Neuronal stem cell (in vitro differentiated cells): Measurements from ENCODE around the gene APOA1.
A peak's percentile ranks its signal among the peaks of the same experiment; 100 is the strongest.

Experiments used
- DNase-seq: peaks from one replicate; pipeline ENCODE4 v3.0.0-alpha.2; 2013; ENCODE audit warnings: low spot score
- H2AFZ ChIP-seq: one replicate; pipeline ENCODE4 v1.6.1; 2013; ENCODE audit warnings: mild to moderate bottlenecking, low read length, inconsistent platforms
- H2AK5ac ChIP-seq: 2 replicates; pipeline ENCODE4 v1.6.1; 2013; ENCODE audit warnings: low read depth, mild to moderate bottlenecking, inconsistent platforms, low read length, moderate library complexity, mixed read lengths
- H2BK120ac ChIP-seq: 2 replicates; pipeline ENCODE4 v1.6.1; 2013; ENCODE audit warnings: low read depth, mild to moderate bottlenecking, inconsistent platforms, low read length, moderate library complexity, mixed read lengths
- H2BK12ac ChIP-seq: one replicate; pipeline ENCODE4 v1.6.1; 2013; ENCODE audit warnings: low read length, inconsistent platforms
- H2BK15ac ChIP-seq: 2 replicates; pipeline ENCODE4 v1.6.1; 2013; ENCODE audit warnings: mild to moderate bottlenecking, low read length, inconsistent platforms, mixed read lengths
- H2BK5ac ChIP-seq: one replicate; pipeline ENCODE4 v1.6.1; 2013; ENCODE audit warnings: inconsistent platforms, mild to moderate bottlenecking, low read length, moderate library complexity
- H3K14ac ChIP-seq: one replicate; pipeline ENCODE4 v1.6.1; 2013; ENCODE audit warnings: low read length, inconsistent platforms
- H3K18ac ChIP-seq: 2 replicates; pipeline ENCODE4 v1.6.1; 2013; ENCODE audit warnings: low read length, inconsistent platforms
- H3K23ac ChIP-seq: 2 replicates; pipeline ENCODE4 v1.6.1; 2013; ENCODE audit warnings: low read depth, mild to moderate bottlenecking, mixed read lengths, low read length, inconsistent platforms; ENCODE audit not compliant: poor library complexity
- H3K27ac ChIP-seq: replicated peaks from 3 replicates; pipeline ENCODE4 v1.5.1; 2013; ENCODE audit warnings: low read length, inconsistent platforms
- H3K27me3 ChIP-seq, 3 experiments: 2 replicates each; pipeline ENCODE4 v1.6.1; 2013; ENCODE audit warnings: low read length in 3 of 3, mild to moderate bottlenecking in 2 of 3, inconsistent platforms in 1 of 3, low read depth in 1 of 3, mixed read lengths in 1 of 3, moderate library complexity in 1 of 3; ENCODE audit not compliant: control insufficient read depth in 3 of 3, insufficient read depth in 3 of 3
- H3K36me3 ChIP-seq, 2 donors: replicated peaks in 1 of 2; 2 replicates each; pipeline ENCODE4 v1.6.1; 2013; ENCODE audit warnings: low read length in 2 of 2; ENCODE audit not compliant: control insufficient read depth in 2 of 2, insufficient read depth in 2 of 2
- H3K4ac ChIP-seq: 2 replicates; pipeline ENCODE4 v1.6.1; 2013; ENCODE audit warnings: inconsistent platforms, mild to moderate bottlenecking, low read length, moderate library complexity
- H3K4me1 ChIP-seq, 2 donors: 1 replicate in 1 of 2; 2 replicates in 1 of 2; pipeline ENCODE4 v1.6.1; 2013; ENCODE audit warnings: low read length in 2 of 2, low read depth in 1 of 2; ENCODE audit not compliant: control insufficient read depth in 2 of 2, insufficient read depth in 1 of 2
- H3K4me2 ChIP-seq: one replicate; pipeline ENCODE4 v1.6.1; 2013; ENCODE audit warnings: mild to moderate bottlenecking, low read length, inconsistent platforms; ENCODE audit not compliant: insufficient read depth, poor library complexity, severe bottlenecking
- H3K4me3 ChIP-seq, 2 donors: 2 replicates each; pipeline ENCODE4 v1.5.1; 2013; ENCODE audit warnings: low read length in 2 of 2, mild to moderate bottlenecking in 2 of 2, inconsistent platforms in 1 of 2, moderate library complexity in 1 of 2
- H3K79me1 ChIP-seq: one replicate; pipeline ENCODE4 v1.6.1; 2013; ENCODE audit warnings: low read depth, mild to moderate bottlenecking, inconsistent platforms, low read length, moderate library complexity
- H3K9ac ChIP-seq: one replicate; pipeline ENCODE4 v1.6.1; 2013; ENCODE audit warnings: mild to moderate bottlenecking, low read depth, low read length, inconsistent platforms; ENCODE audit not compliant: poor library complexity
- H3K9me3 ChIP-seq, 2 donors: replicated peaks in 1 of 2; 2 replicates each; pipeline versions ENCODE3 to v1.6.1; 2013; ENCODE audit warnings: low read length in 2 of 2, mild to moderate bottlenecking in 2 of 2, inconsistent platforms in 1 of 2, low read depth in 1 of 2, mixed read lengths in 1 of 2, moderate library complexity in 1 of 2; ENCODE audit not compliant: control insufficient read depth in 2 of 2, insufficient read depth in 1 of 2
- H4K8ac ChIP-seq: one replicate; pipeline ENCODE4 v1.6.1; 2013; ENCODE audit warnings: low read depth, mild to moderate bottlenecking, inconsistent platforms, low read length, moderate library complexity
- H4K91ac ChIP-seq: one replicate; pipeline ENCODE4 v1.6.1; 2013; ENCODE audit warnings: low read length, low read depth, mild to moderate bottlenecking, inconsistent platforms; ENCODE audit not compliant: poor library complexity
- WGBS, 2 donors: extraction: QIAGEN DNeasy Blood & Tissue Kit; methylation state at CpG; one replicate each; pipeline ENCODE4 v1.1.7; 2013; ENCODE audit warnings: missing lambda C conversion rate in 2 of 2, mixed read lengths in 1 of 2; ENCODE audit not compliant: insufficient read length in 2 of 2, insufficient replicate concordance in 1 of 2; ENCODE audit errors: extremely low coverage in 2 of 2; 5-methylcytosine and 5-hydroxymethylcytosine counted together

The APOA1 gene

DNA sequence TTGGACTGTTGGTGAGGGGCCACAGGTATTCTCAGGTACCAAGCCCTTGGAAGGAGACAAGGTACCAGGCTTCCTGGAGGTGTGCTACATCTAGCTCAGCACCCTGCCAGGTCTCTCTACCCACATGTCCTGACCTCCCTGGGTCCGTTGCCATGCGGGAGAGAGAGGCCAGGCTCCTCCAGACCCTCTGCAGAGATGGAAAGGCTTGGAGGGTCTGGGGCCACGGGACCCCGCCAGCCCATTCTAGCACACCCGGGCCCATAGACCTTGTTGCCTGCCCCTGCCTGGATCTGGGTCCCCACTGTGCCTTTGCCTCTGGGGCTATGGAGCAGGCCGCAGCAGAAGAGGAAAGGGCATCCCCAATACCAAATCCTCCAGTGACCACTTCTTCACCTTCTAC, 10.0 kb downstream of the APOA1 start:
- Histone ChIP-seq H3K14ac (peak overlapping the region; percentile 38), H3K4me1 (peaks cover 5 to 9% of the 10 kb centered on the region in 2 donors), H4K8ac (no peak overlapping the region), H2BK15ac (no peak overlapping the region), H2BK5ac (no peak overlapping the region), H3K4me3 (no peak overlapping the region), H3K27ac (no peak overlapping the region), H3K9me3 (no peaks in the 10 kb centered on the region), H2AK5ac (peak overlapping the region; percentile 20), H4K91ac (no peak overlapping the region), H3K4ac (no peak overlapping the region), H2BK120ac (no peak overlapping the region), H3K4me2 (no peak overlapping the region), H2AFZ (no peak overlapping the region), H3K23ac (no peak overlapping the region), H2BK12ac (no peak overlapping the region), H3K36me3 (no peaks in the 10 kb centered on the region), H3K9ac (no peak overlapping the region), H3K79me1 (no peaks in the 10 kb centered on the region), H3K18ac (no peak overlapping the region), H3K27me3 (peaks cover 0 to 5% (median 1%) of the 10 kb centered on the region in 3 experiments)
- DNase-seq = no peak
- WGBS, 2 donors = no CpG with 5 or more reads among the region's 6 CpGs

DNA sequence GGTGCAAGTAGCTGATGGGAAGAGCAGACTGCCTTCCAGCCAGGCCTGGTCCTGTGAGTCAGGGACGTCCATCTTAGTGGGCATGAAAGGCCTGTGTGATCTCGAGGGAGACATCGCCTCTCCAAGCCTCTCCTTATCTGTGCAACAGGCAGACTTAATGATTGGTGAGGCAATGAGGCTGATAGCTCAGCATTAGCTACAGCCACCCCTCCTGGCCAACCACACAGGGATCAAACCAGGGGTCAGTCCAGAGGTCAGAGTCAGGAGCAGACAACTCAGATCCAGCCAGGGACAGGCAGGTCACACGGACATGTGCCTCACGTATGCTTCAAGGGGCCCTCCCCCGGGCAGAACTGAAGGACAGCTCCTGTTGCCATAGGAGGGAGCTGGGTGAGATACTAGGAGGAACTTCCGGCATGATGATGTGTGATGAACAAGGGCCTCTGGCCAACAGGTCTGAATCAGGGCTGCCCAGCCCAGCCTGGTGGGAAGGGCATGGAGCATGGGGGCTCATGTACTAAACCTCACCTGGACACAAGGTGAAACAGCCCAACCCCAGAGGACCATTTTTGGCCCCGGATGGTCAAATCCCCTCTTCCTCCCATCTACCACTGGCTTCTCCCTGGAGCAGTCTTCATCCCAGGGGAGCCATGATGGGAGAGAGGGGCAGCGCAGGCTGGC, 10.5 kb downstream of the APOA1 start:
- peak overlapping the region; percentile 20 for H2AK5ac ChIP-seq
- H2BK5ac ChIP-seq = peak overlapping the region; percentile 3
- no peak overlapping the region for H2BK15ac ChIP-seq
- no peaks in the 10 kb centered on the region for H3K36me3 ChIP-seq
- H3K4me3 ChIP-seq = no peak overlapping the region
- no peak overlapping the region for H3K9ac ChIP-seq
- peak overlapping the region; percentile 35 for H2AFZ ChIP-seq
- peaks cover 0 to 5% (median 1%) of the 10 kb centered on the region in 3 experiments for H3K27me3 ChIP-seq
- no peak overlapping the region for H3K18ac ChIP-seq
- H3K9me3 ChIP-seq = no peaks in the 10 kb centered on the region
- no CpG with 5 or more reads among the region's 9 CpGs for WGBS, 2 donors
- H3K14ac ChIP-seq = peak overlapping the region; percentile 38
- no peak overlapping the region for H4K8ac ChIP-seq
- H3K4ac ChIP-seq = no peak overlapping the region
- no peaks in the 10 kb centered on the region for H3K79me1 ChIP-seq
- H2BK12ac ChIP-seq = no peak overlapping the region
- H3K4me2 ChIP-seq = no peak overlapping the region
- H3K27ac ChIP-seq = no peak overlapping the region
- DNase-seq = no peak
- H3K4me1 ChIP-seq = peaks cover 5 to 9% of the 10 kb centered on the region in 2 donors
- no peak overlapping the region for H2BK120ac ChIP-seq
- H3K23ac ChIP-seq = peak overlapping the region; percentile 68
- H4K91ac ChIP-seq = no peak overlapping the region

DNA sequence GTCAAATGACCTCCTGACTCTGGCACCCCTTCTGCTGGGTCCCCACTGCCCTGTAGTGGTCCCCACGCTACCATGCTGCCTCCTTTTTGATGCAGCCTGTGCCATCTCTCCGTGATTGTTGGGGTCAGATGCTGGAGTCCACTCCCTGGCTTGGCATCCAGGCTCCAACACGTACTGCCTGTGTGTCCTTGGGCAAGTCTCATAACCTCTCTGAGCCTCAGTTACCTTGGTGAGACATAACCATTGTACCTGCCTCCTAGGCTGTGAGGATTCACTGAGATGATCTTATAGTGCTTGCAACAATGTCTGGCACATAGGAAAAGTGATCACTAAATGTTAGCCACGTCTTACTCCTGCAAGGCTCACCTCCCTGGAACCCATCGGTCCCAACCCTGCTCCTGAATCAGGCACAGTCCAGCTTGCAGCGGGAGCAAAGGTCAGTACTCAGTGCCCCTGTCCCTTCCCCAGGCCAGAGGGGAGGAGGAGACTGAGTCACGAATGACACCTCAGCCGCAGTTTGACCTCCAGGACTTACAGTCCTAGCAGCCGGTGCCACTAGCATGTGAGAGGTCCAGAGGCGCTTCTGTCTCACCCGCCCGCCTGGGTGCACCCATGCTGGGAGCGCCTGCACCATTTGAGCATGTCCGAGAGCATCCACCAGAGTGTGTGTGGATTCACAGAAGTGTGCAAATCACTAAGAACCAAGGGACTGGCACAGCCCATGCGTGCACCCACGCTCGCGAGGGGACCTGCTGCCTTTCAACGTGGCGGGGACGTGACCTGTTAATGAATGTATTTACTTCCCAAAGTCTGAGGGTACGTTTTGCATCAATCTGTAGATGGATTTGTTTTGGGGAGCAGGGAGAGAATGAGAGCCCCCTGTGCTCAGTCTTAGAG, 11.3 kb downstream of the APOA1 start:
- H3K79me1 ChIP-seq = no peaks in the 10 kb centered on the region
- H2AFZ ChIP-seq = no peak overlapping the region
- DNase-seq = no peak
- H3K27me3 ChIP-seq = peaks cover 0 to 8% (median 1%) of the 10 kb centered on the region in 3 experiments
- H4K91ac ChIP-seq = no peak overlapping the region
- peak overlapping the region; percentile 28 for H3K18ac ChIP-seq
- no peak overlapping the region for H3K9ac ChIP-seq
- peak overlapping the region; percentile 3 for H2BK5ac ChIP-seq
- H3K4me2 ChIP-seq = no peak overlapping the region
- no peak overlapping the region for H2BK12ac ChIP-seq
- H3K23ac ChIP-seq = peak overlapping the region; percentile 68
- no peak overlapping the region for H2BK120ac ChIP-seq
- WGBS, 2 donors = no CpG with 5 or more reads among the region's 22 CpGs
- peak overlapping the region in 1 of 2 donors; percentile 25 for H3K4me3 ChIP-seq
- peak overlapping the region; percentile 75 for H3K14ac ChIP-seq
- H2BK15ac ChIP-seq = peak overlapping the region; percentile 78
- peaks cover 5 to 9% of the 10 kb centered on the region in 2 donors for H3K4me1 ChIP-seq
- no peak overlapping the region for H3K27ac ChIP-seq
- H4K8ac ChIP-seq = no peak overlapping the region
- no peak overlapping the region for H2AK5ac ChIP-seq
- H3K9me3 ChIP-seq = no peaks in the 10 kb centered on the region
- H3K4ac ChIP-seq = no peak overlapping the region
- no peaks in the 10 kb centered on the region for H3K36me3 ChIP-seq

DNA sequence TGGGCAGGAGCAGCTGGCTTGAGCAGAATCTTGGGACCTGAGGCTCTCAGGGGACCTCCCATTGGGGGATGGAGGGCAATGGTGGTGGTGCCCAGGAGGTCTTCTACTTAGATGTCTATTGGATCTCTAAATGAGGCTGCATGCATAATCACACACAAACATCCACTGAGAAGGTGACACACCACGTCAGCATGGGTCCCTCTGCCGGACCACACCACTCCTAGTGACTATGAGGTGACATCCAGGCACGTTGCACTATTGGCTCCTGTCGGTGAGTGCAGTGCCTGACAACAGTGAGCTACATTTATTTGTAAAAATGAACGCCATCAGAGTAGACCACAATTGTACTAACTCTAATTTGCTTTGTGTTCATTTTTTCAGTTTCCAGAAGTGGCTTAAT, 12.0 kb downstream of the APOA1 start:
- no peak overlapping the region for H3K23ac ChIP-seq
- no CpG with 5 or more reads among the region's 5 CpGs for WGBS, 2 donors
- no peak for DNase-seq

More for the DNA sequence above, 12.0 kb downstream of the APOA1 start:
- Histone ChIP-seq H3K27ac (no peak overlapping the region), H4K8ac (no peak overlapping the region), H2BK15ac (peak overlapping the region; percentile 78), H2BK120ac (no peak overlapping the region), H3K79me1 (no peaks in the 10 kb centered on the region), H3K4me2 (no peak overlapping the region), H2BK5ac (no peak overlapping the region), H3K36me3 (no peaks in the 10 kb centered on the region), H3K27me3 (peaks cover 0 to 8% (median 1%) of the 10 kb centered on the region in 3 experiments), H2AFZ (no peak overlapping the region), H3K4me3 (no peak overlapping the region), H3K4ac (no peak overlapping the region), H3K9me3 (no peaks in the 10 kb centered on the region), H3K9ac (no peak overlapping the region), H2BK12ac (no peak overlapping the region), H3K18ac (peak overlapping the region; percentile 28), H2AK5ac (no peak overlapping the region), H4K91ac (no peak overlapping the region), H3K4me1 (peaks cover 5 to 9% of the 10 kb centered on the region in 2 donors), H3K14ac (no peak overlapping the region)
